Measurements from ENCODE around the gene PCED1B.
"Not testable (repeated sequence)": the region's sequence is repeated elsewhere in the genome, so short reads cannot be mapped to it uniquely, and the experiment has no call there.

PCED1B gene, protein sequence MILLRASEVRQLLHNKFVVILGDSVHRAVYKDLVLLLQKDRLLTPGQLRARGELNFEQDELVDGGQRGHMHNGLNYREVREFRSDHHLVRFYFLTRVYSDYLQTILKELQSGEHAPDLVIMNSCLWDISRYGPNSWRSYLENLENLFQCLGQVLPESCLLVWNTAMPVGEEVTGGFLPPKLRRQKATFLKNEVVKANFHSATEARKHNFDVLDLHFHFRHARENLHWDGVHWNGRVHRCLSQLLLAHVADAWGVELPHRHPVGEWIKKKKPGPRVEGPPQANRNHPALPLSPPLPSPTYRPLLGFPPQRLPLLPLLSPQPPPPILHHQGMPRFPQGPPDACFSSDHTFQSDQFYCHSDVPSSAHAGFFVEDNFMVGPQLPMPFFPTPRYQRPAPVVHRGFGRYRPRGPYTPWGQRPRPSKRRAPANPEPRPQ

DNA sequence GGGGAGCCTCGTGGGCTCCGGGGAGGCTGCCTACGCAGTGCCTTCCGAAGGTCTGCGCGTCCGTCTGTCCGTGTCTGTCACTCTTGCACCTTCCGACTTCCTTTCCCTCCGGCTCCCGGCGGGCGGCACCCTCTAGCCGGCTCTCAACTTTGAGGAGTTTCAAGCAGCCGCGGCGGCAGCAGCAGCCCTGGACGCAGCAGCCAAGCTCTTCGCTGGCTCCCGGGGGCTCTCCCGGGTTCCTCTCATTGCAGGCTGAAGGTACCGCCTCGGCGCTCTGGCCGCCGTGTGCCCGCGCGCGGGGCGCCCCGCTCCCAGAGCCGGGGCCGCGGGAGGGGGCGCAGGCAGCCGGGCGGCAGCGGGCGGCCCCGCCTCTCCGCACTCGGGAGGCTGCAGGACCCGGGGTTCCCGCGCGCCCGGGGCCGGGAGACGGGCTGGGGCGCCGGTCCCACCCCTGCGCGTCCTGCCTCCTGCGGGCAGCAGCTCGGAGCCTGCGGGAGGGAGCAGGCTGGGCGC is at the start of gene PCED1B, which contains the start of gene AMIGO2:
TSS of gene PCED1B (plus strand) at position 154 of the 513 bp plus-strand sequence. CDS start 155,443 bp downstream, outside the sequence.
TSS of gene AMIGO2 (minus strand) at position 492 of the 513 bp plus-strand sequence. CDS start 957 bp downstream, outside the sequence.
- Mint-ChIP-seq H3K27me3 (peaks cover 18% of the 10 kb centered on the region), H3K4me1 (ENCODE audit: low read depth) (peaks cover 44% of the 10 kb centered on the region), H3K9me3 (no peaks in the 10 kb centered on the region), H3K4me3 (peak within 1 kb of the TSS; percentile 89), H3K36me3 (ENCODE audit: low read depth) (no peaks in the 10 kb centered on the region), H3K27ac (peak within 1 kb of the TSS; percentile 82)
- intact Hi-C loops (cut with micrococcal nuclease) = no loop called here

DNA sequence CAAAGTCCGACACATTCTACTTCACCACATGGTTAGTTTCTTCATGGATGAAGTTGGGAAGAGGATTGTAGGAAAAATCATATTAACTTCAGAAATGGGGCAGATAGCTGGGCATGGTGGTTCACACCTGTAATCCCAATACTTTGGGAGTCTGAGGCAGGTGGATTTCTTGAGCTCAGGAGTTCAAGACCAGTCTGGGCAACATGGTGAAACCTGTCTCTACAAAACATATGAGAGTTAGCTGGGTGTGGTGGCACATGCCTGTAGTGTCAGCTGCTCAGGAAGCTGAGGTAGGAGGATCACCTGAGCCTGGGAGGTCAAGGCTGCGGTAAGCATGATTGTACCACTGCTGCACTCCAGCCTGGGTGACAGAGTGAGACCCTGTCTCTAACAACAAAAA is 49.5 kb upstream of the PCED1B start:
- no peaks in the 10 kb centered on the region for H3K4me1 Mint-ChIP-seq (ENCODE audit: low read depth)
- intact Hi-C loops (cut with micrococcal nuclease) = loop anchor here (5.0 to 10.0 kb wide), 3 partner anchors 277 to 657 kb away; no protein-coding TSS in a partner anchor
- H3K4me3 Mint-ChIP-seq = no peak overlapping the region
- H3K9me3 Mint-ChIP-seq = no peaks in the 10 kb centered on the region
- H3K27ac Mint-ChIP-seq = no peak overlapping the region
- peaks cover 2% of the 10 kb centered on the region for H3K27me3 Mint-ChIP-seq
- no peaks in the 10 kb centered on the region for H3K36me3 Mint-ChIP-seq (ENCODE audit: low read depth)

DNA sequence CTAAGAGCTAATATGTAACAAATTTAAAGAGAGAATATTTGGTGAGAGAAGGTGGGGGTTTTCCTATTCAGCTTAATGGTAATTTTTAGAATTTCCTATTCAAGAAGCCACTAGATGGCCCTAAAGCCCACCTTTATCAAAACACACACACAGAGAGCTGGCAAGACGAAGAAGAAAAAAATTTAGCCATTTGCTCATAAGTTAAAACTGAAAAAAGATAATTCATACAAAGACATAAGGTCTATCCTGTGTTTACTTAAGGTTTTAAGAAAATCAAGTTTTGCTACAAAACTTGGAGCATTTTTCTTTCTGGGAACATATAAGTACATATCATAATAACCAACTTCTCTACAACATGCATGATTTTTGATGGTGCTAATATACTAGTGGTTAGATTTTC is 46.8 kb upstream of the PCED1B start:
- Mint-ChIP-seq H3K4me1 (ENCODE audit: low read depth) (peaks cover 10% of the 10 kb centered on the region), H3K27me3 (peaks cover 2% of the 10 kb centered on the region), H3K36me3 (ENCODE audit: low read depth) (no peaks in the 10 kb centered on the region), H3K27ac (no peak overlapping the region), H3K9me3 (no peaks in the 10 kb centered on the region), H3K4me3 (no peak overlapping the region)
- intact Hi-C loops (cut with micrococcal nuclease) = loop anchor here (1.0 to 5.0 kb wide), 5 partner anchors 38 to 655 kb away; no protein-coding TSS in a partner anchor

DNA sequence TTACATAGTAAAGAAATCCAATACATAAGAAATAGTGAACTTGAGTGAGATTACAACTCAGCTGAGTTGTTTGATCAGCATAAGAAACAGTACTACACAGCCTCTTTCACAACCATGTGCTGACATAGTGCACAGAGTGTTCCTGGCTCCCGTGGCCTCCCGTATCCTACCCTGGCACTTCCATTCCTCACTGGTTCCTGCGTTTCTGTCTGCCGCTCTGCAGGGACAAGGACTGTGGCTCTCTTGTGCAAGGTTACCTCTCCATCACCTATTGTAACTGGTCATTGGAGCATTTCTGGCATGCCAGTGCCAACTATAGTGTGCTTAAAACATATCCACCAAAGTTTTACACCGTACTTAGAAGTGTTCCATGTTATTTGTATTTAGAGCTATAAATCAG is 46.3 kb upstream of the PCED1B start:
- intact Hi-C loops (cut with micrococcal nuclease) = loop anchor here (2.0 to 5.0 kb wide), 4 partner anchors 38 to 654 kb away; no protein-coding TSS in a partner anchor
- Mint-ChIP-seq H3K4me3 (no peak overlapping the region), H3K4me1 (ENCODE audit: low read depth) (peaks cover 11% of the 10 kb centered on the region), H3K27me3 (peaks cover 2% of the 10 kb centered on the region), H3K36me3 (ENCODE audit: low read depth) (no peaks in the 10 kb centered on the region), H3K27ac (no peak overlapping the region), H3K9me3 (no peaks in the 10 kb centered on the region)

DNA sequence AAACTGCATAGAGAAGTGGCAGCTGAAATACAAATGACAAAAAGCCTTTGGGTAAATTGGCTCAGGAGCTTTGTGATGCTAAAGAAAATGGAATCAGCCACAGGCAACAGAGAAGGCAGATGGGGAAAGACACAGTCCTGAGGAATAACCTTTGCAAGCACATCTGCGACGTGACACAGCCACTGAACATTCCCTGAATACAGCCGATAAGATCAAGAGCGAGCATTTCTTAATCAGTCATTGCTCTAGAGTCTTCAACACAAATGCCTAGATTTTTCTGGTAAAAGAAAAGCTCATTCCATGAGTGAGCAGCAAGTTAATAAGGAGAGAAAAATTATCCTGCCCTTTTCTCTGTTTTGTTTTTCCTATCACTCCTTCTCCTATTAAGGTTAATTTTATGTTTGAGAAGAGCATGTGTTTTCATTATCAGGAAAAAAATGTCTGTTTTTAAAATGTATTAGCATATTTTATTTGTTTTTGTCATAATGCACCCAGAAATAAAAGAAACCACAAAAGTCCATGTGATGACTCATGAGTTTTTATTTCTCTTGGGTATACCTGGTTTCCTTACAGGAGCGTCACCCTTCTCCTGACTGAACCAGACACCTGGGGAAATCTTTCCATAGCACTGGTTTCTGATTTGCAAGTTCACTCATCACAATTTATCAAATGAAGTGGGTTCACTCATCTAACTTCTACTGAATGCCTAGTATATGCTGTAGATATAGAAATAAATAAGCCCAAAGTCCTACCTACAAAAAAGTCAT is 45.4 kb upstream of the PCED1B start:
- intact Hi-C loops (cut with micrococcal nuclease) = loop anchor here (2.0 to 5.0 kb wide), 4 partner anchors 37 to 653 kb away; no protein-coding TSS in a partner anchor
- Mint-ChIP-seq H3K27ac (no peak overlapping the region), H3K9me3 (no peaks in the 10 kb centered on the region), H3K4me1 (ENCODE audit: low read depth) (peaks cover 16% of the 10 kb centered on the region), H3K4me3 (no peak overlapping the region), H3K27me3 (peaks cover 2% of the 10 kb centered on the region), H3K36me3 (ENCODE audit: low read depth) (no peaks in the 10 kb centered on the region)

DNA sequence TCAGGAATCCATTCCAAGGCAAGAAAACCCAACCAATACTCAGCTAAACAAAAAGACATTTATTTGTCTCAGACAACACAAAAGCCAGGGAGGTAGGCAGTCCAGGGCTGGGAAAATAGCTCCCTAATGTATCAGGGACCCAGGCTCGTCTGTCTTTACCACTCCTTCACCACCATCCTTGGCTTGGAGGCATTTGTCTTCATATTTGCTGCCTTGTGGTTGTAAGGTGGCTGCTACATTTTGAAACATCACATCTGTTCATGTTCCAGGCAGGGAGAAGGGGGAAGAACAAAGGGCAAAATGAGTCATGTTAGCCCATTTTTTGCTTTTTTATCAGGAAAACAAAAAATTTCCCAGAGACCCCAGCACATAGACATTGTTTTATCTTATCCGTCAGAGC is 44.8 kb upstream of the PCED1B start:
- no peak overlapping the region for H3K27ac Mint-ChIP-seq
- H3K27me3 Mint-ChIP-seq = peaks cover 2% of the 10 kb centered on the region
- intact Hi-C loops (cut with micrococcal nuclease) = loop anchor here (5.0 kb wide), 2 partner anchors 273 to 653 kb away; no protein-coding TSS in a partner anchor
- H3K36me3 Mint-ChIP-seq (ENCODE audit: low read depth) = no peaks in the 10 kb centered on the region
- peaks cover 18% of the 10 kb centered on the region for H3K4me1 Mint-ChIP-seq (ENCODE audit: low read depth)
- H3K9me3 Mint-ChIP-seq = no peaks in the 10 kb centered on the region
- H3K4me3 Mint-ChIP-seq = no peak overlapping the region

DNA sequence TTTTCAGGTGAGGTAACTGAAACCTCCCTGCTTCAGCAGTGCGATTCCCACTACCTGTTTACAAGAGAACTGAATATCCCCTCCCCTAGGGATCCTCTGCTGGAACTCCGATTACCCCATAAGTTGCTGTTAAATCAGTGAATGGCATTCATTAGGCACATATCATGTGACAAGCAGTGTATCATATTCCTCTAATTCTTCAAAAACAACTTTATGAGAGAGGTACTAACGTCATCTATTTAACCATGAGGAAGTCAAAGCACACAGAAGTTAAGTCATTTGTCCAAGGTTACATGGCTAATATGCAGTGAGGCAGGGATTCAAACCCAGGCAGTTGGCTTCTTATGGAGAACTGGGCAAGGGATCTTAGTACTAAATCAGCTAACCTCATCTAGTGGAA is 43.9 kb upstream of the PCED1B start:
- Mint-ChIP-seq H3K4me3 (no peak overlapping the region), H3K9me3 (no peaks in the 10 kb centered on the region), H3K27ac (no peak overlapping the region), H3K4me1 (ENCODE audit: low read depth) (peaks cover 24% of the 10 kb centered on the region), H3K27me3 (peaks cover 2% of the 10 kb centered on the region), H3K36me3 (ENCODE audit: low read depth) (no peaks in the 10 kb centered on the region)
- intact Hi-C loops (cut with micrococcal nuclease) = no loop called here

DNA sequence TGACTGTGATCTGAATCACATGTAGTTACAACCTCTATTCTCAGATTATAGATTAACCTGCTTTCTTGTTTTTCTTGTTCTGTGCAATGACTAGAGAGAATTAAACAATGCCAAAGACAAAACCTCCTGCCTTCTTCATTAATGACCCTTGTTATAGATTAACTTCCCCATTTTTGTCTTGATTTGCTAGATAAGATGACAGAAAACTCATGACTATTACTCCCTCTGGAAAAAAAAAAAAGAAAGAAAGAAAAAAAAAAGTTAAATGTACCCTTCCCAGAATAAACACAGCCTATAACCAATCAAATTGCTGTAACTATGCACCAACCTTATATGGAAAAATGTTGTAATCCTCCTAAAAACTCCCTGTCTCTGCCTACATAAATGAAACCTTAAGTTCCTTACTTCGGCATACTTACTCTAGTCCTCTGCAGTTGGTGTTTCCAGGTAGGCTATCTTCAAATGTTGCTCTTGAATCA is 41.1 kb upstream of the PCED1B start:
- no peaks in the 10 kb centered on the region for H3K36me3 Mint-ChIP-seq (ENCODE audit: low read depth)

DNA sequence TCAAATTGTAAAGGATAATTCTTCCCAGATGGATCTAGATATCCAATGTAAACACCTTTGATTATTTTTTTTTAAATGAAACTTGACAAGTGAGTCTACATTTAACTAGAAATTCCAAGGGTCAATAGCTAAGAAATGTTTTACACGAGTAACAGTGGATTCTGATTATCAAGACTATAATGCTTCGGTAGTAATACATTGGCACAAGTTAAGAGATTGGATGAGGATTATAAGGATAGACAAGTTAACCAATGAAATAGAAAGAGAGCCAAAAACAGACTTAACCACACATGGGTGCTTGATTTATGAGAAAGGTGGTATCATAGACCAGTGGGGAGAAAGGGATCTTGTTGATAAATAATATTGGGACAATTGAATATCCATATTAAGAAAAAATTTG is 40.3 kb upstream of the PCED1B start:
- Mint-ChIP-seq H3K4me1 (ENCODE audit: low read depth) (peaks cover 24% of the 10 kb centered on the region), H3K4me3 (no peak overlapping the region), H3K27me3 (no peaks in the 10 kb centered on the region), H3K36me3 (ENCODE audit: low read depth) (no peaks in the 10 kb centered on the region), H3K27ac (no peak overlapping the region), H3K9me3 (no peaks in the 10 kb centered on the region)
- intact Hi-C loops (cut with micrococcal nuclease) = no loop called here

More for the DNA sequence above, 41.1 kb upstream of the PCED1B start:
- no peaks in the 10 kb centered on the region for H3K9me3 Mint-ChIP-seq
- intact Hi-C loops (cut with micrococcal nuclease) = no loop called here
- H3K27me3 Mint-ChIP-seq = no peaks in the 10 kb centered on the region
- no peak overlapping the region for H3K27ac Mint-ChIP-seq
- no peak overlapping the region for H3K4me3 Mint-ChIP-seq
- H3K4me1 Mint-ChIP-seq (ENCODE audit: low read depth) = peaks cover 24% of the 10 kb centered on the region

DNA sequence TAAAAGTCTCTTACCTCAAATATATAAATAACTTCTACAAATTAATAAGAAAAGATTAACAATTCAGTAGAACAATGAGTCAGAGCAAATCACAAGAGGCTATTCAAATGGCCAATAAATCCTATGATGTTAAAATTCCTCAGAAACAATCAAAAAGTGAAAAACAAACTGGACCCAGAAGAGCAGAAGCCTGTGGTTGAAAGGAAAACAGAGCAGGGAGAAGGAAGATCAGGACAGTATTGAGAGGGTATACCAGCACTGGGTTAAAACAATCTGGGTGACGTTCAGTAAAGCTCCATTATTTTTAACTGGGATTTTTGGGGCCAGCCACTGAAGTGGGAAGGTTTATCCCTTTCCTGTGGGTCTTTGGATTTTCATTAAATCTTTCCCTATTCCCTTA is 39.7 kb upstream of the PCED1B start:
- Mint-ChIP-seq H3K4me3 (no peak overlapping the region), H3K9me3 (no peaks in the 10 kb centered on the region), H3K27me3 (no peaks in the 10 kb centered on the region), H3K27ac (no peak overlapping the region), H3K36me3 (ENCODE audit: low read depth) (no peaks in the 10 kb centered on the region), H3K4me1 (ENCODE audit: low read depth) (peaks cover 24% of the 10 kb centered on the region)
- intact Hi-C loops (cut with micrococcal nuclease) = no loop called here

DNA sequence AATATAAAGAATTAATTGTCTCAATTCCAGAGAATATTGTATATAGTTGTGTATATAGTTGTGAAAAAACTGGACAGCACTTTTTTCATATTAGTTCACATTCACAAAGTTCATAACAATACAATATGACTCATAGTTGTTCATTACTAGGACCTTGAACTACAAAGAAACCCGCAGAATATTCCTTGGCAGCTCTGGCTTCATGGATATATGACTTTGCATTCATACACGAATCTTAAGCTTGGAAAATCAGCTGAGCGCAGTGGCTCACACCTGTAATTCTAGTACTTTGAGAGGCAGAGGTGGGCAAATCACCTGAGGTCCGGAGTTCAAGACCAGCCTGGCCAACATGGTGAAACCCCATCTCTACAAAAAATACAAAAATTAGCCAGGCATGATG is 38.1 kb upstream of the PCED1B start:
- H3K27me3 Mint-ChIP-seq = no peaks in the 10 kb centered on the region
- H3K9me3 Mint-ChIP-seq = no peaks in the 10 kb centered on the region
- no peak overlapping the region for H3K4me3 Mint-ChIP-seq
- no peaks in the 10 kb centered on the region for H3K36me3 Mint-ChIP-seq (ENCODE audit: low read depth)
- H3K4me1 Mint-ChIP-seq (ENCODE audit: low read depth) = peaks cover 18% of the 10 kb centered on the region
- no peak overlapping the region for H3K27ac Mint-ChIP-seq
- intact Hi-C loops (cut with micrococcal nuclease) = no loop called here

DNA sequence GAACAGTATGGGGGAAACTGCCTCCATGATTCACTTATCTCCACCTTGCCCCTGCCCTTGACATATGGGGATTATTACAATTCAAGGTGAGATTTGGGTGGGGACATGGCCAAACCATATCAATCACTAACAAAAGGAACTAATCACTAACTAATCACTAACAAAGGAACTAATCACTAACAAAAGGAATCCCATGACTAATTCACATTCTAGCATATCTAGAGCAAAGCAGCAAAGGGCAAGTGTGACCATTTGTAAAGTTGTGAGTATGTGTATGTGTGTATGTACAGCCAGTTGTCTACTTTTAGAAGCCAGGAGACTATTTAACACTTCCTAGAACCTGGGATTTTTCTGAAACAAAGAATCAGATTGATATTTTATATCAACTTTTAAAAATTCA is 30.9 kb upstream of the PCED1B start:
- intact Hi-C loops (cut with micrococcal nuclease) = no loop called here
- Mint-ChIP-seq H3K27me3 (no peaks in the 10 kb centered on the region), H3K9me3 (peaks cover 14% of the 10 kb centered on the region), H3K4me1 (ENCODE audit: low read depth) (peaks cover 7% of the 10 kb centered on the region), H3K4me3 (no peak overlapping the region), H3K36me3 (ENCODE audit: low read depth) (peaks cover 5% of the 10 kb centered on the region), H3K27ac (no peak overlapping the region)

DNA sequence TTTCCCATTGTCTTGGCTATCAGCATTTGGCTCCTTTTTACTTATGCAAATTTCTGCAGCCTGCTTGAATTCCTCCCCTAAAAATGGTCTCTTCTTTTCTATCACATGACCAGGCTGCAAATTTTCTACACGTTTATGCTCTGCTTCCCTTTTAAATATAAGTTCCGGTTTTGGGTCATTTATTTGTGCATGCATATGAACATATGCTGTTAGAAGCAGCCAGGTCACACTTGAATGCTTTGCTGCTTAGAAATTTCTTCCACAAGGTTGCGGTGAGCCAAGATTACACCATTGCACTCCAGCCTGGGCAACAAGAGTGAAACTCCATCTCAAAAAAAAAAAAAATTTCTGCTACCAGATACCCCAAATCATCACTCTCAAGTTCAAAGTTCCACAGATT is 28.1 kb upstream of the PCED1B start:
- H3K4me3 Mint-ChIP-seq; intact Hi-C loops (cut with micrococcal nuclease); H3K27me3 Mint-ChIP-seq; H3K27ac Mint-ChIP-seq; H3K36me3 Mint-ChIP-seq (ENCODE audit: low read depth): not testable (repeated sequence)
- H3K9me3 Mint-ChIP-seq = peaks cover 17% of the 10 kb centered on the region
- H3K4me1 Mint-ChIP-seq (ENCODE audit: low read depth) = peaks cover 12% of the 10 kb centered on the region

DNA sequence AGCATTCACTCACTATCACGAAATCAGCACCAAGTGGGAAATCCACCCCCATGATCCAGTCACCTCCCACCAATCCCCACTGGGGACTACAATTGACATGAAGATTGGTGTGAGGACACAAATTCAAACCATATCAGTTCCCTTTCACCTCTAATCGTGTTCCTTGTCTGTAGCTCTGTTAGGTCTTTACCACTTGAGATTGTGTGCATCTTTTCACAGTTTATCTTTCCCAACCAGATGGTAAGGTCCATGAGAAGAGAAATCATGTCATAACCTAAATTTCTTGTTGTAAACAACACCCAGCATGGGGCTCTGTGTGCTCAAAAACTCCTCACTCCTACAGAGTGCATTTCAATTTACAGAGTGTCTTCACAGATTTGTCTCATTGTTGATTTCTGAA is 27.1 kb upstream of the PCED1B start:
- intact Hi-C loops (cut with micrococcal nuclease) = no loop called here
- H3K36me3 Mint-ChIP-seq (ENCODE audit: low read depth) = peaks cover 11% of the 10 kb centered on the region
- no peak overlapping the region for H3K4me3 Mint-ChIP-seq
- no peaks in the 10 kb centered on the region for H3K27me3 Mint-ChIP-seq
- H3K9me3 Mint-ChIP-seq = peaks cover 23% of the 10 kb centered on the region
- no peak overlapping the region for H3K27ac Mint-ChIP-seq
- peaks cover 16% of the 10 kb centered on the region for H3K4me1 Mint-ChIP-seq (ENCODE audit: low read depth)

All from dendritic cell treated with granulocyte-macrophage colony-stimulating factor and Interleukin-4, amounts not matched to agents 40 ng/mL and 50 ng/mL, for 4 days (primary cell).